RWPE2 (cell line): ENCODE data around the gene PIP.

ENCODE experiments used
- ATAC-seq: fragments of 200-7000 bp; cut with Tn5 transposase; 3 replicates; pipeline ENCODE4 v1.9.1; 2021; ENCODE audit warnings: low read depth
- DNase-seq: peaks from one replicate; pipeline ENCODE4 v3.0.0-alpha.2; 2020; ENCODE audit warnings: low spot score
- H3K27ac ChIP-seq: fragments of 450-650 bp; 2 replicates; pipeline ENCODE4 v1.5.1; 2017; ENCODE audit warnings: mild to moderate bottlenecking; ENCODE audit not compliant: poor library complexity, severe bottlenecking
- H3K27me3 ChIP-seq: fragments of 250-450 bp; sonication (Bioruptor Pico); 2 replicates; pipeline ENCODE4 v1.5.1; 2021; ENCODE audit warnings: mild to moderate bottlenecking, moderate library complexity; ENCODE audit not compliant: insufficient read depth, poor library complexity, severe bottlenecking
- H3K36me3 ChIP-seq: fragments of 250-450 bp; sonication (Bioruptor Pico); 2 replicates; pipeline ENCODE4 v1.5.1; 2020; ENCODE audit warnings: low read depth, mild to moderate bottlenecking, moderate library complexity
- H3K4me1 ChIP-seq: fragments of 250-450 bp; sonication (Bioruptor Pico); 2 replicates; pipeline ENCODE4 v1.5.1; 2021; ENCODE audit warnings: mild to moderate bottlenecking, moderate library complexity; ENCODE audit not compliant: insufficient read depth, poor library complexity, severe bottlenecking
- H3K4me3 ChIP-seq: fragments of 250-450 bp; sonication (Bioruptor Pico); 2 replicates; pipeline ENCODE4 v1.5.1; 2021; ENCODE audit warnings: mild to moderate bottlenecking, moderate library complexity; ENCODE audit not compliant: severe bottlenecking
- H3K9me3 ChIP-seq: fragments of 250-450 bp; sonication (Bioruptor Pico); 2 replicates; pipeline ENCODE4 v1.5.1; 2021; ENCODE audit warnings: mild to moderate bottlenecking, moderate library complexity; ENCODE audit not compliant: severe bottlenecking
- TF ChIP-seq, protein P1 (sequence below): fragments of 450-650 bp; IDR thresholded peaks from one replicate; pipeline ENCODE4 v1.5.1; 2017; ENCODE audit warnings: mild to moderate bottlenecking, moderate library complexity; ENCODE audit not compliant: poor library complexity, severe bottlenecking

The PIP gene

DNA sequence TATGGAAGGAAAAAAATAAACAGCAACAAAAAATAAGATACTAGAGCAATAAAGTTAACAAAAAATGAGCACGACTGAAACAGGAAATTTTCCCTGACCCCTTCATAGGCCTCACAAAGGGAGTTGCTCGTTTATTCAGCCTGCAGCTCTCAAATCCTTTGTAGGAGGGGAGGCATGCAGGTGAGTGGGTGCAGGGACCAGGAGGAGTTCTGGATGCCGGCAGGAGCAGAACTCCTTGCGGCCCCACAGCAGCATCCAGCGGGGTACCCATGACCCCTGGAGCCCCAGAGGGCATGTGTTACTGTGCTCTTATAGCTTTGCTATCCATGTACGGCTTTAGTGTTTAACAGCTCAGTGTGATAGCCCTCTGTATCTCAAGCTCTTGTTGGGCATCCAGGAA, 57.1 kb downstream of the PIP start:
- Histone ChIP-seq H3K4me3 (no peak overlapping the region), H3K36me3 (no peaks in the 10 kb centered on the region), H3K4me1 (no peaks in the 10 kb centered on the region), H3K27ac (no peak overlapping the region), H3K27me3 (no peaks in the 10 kb centered on the region), H3K9me3 (no peaks in the 10 kb centered on the region)
- no peak for DNase-seq
- no peak for ATAC-seq
- TF ChIP-seq, protein P1, sequence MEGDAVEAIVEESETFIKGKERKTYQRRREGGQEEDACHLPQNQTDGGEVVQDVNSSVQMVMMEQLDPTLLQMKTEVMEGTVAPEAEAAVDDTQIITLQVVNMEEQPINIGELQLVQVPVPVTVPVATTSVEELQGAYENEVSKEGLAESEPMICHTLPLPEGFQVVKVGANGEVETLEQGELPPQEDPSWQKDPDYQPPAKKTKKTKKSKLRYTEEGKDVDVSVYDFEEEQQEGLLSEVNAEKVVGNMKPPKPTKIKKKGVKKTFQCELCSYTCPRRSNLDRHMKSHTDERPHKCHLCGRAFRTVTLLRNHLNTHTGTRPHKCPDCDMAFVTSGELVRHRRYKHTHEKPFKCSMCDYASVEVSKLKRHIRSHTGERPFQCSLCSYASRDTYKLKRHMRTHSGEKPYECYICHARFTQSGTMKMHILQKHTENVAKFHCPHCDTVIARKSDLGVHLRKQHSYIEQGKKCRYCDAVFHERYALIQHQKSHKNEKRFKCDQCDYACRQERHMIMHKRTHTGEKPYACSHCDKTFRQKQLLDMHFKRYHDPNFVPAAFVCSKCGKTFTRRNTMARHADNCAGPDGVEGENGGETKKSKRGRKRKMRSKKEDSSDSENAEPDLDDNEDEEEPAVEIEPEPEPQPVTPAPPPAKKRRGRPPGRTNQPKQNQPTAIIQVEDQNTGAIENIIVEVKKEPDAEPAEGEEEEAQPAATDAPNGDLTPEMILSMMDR = no peak
